Mesodermal cell (in vitro differentiated cells): ENCODE measurements around the gene INPP5A.

Source experiments
- H3K27ac ChIP-seq: 2 replicates; pipeline ENCODE4 v1.7.0; 2013; ENCODE audit warnings: mild to moderate bottlenecking, low read depth, low read length, moderate library complexity; ENCODE audit not compliant: severe bottlenecking
- H3K36me3 ChIP-seq: 2 replicates; pipeline ENCODE4 v1.7.1; 2013; ENCODE audit warnings: mild to moderate bottlenecking, low read length, moderate library complexity; ENCODE audit not compliant: control insufficient read depth, insufficient read depth
- H3K4me1 ChIP-seq: one replicate; pipeline ENCODE4 v1.7.1; 2013; ENCODE audit warnings: mild to moderate bottlenecking, low read length; ENCODE audit not compliant: insufficient read depth, control insufficient read depth, poor library complexity, severe bottlenecking
- H3K4me3 ChIP-seq: 2 replicates; pipeline ENCODE4 v1.7.0; 2013; ENCODE audit warnings: low read length, control low read depth, mild to moderate bottlenecking; ENCODE audit not compliant: insufficient read depth, poor library complexity, severe bottlenecking; ENCODE audit errors: extremely low read depth
- H3K9me3 ChIP-seq: 2 replicates; pipeline ENCODE4 v1.7.1; 2013; ENCODE audit warnings: mild to moderate bottlenecking, low read length, moderate library complexity; ENCODE audit not compliant: control insufficient read depth
- WGBS, 2 experiments: methylation state at CpG; one replicate each; pipeline ENCODE4 v1.1.5; 2013; ENCODE audit warnings: missing lambda C conversion rate in 2 of 2; ENCODE audit not compliant: insufficient coverage in 2 of 2; 5-methylcytosine and 5-hydroxymethylcytosine counted together

INPP5A gene

GRCh38 chr10:132730573-132730953, 193.0 kb downstream of the INPP5A start:
- H3K4me1 ChIP-seq = no peaks in the 10 kb centered on the region
- H3K36me3 ChIP-seq = peaks cover 9% of the 10 kb centered on the region
- 93 to 94% methylated on average over 15 of the region's 15 CpGs for WGBS, 2 experiments
- no peak overlapping the region for H3K27ac ChIP-seq
- no peaks in the 10 kb centered on the region for H3K9me3 ChIP-seq
- no peak overlapping the region for H3K4me3 ChIP-seq

GRCh38 chr10:132732518-132732917, 194.9 kb downstream of the INPP5A start:
- 93% methylated on average over 17 to 20 of the region's 20 CpGs for WGBS, 2 experiments
- no peak overlapping the region for H3K4me3 ChIP-seq
- peaks cover 3% of the 10 kb centered on the region for H3K36me3 ChIP-seq
- no peaks in the 10 kb centered on the region for H3K9me3 ChIP-seq
- H3K27ac ChIP-seq = no peak overlapping the region
- H3K4me1 ChIP-seq = no peaks in the 10 kb centered on the region

DNA sequence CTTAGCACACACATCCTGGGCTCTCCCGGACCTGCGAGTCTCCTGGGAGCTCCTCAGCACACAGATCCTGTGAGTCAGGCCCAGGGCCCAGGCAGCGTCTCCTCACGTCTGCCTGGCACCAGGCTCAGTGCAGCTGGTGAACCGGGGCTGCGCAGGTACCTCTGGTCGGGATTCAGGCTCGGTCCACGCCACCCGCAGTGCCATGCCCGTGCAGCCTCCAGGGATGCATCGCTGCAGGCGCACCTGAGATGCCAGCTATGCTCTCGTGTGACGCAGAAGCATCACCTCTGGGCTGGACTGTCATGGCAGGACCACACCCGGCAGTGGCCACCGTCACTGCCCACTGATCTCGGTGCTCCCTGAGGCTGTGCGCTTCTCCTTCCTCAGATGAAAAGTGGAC, 196.3 kb downstream of the INPP5A start:
- Histone ChIP-seq H3K36me3 (no peaks in the 10 kb centered on the region), H3K9me3 (no peaks in the 10 kb centered on the region), H3K27ac (no peak overlapping the region), H3K4me1 (no peaks in the 10 kb centered on the region), H3K4me3 (no peak overlapping the region)
- WGBS, 2 experiments = 93 to 97% methylated on average over 19 of the region's 19 CpGs

GRCh38 chr10:132735341-132735775, 197.8 kb downstream of the INPP5A start:
- Histone ChIP-seq H3K36me3 (no peaks in the 10 kb centered on the region), H3K9me3 (no peaks in the 10 kb centered on the region), H3K27ac (no peak overlapping the region), H3K4me1 (no peaks in the 10 kb centered on the region), H3K4me3 (no peak overlapping the region)
- 91 to 94% methylated on average over 16 to 17 of the region's 19 CpGs for whole genome bisulfite sequencing, 2 experiments

DNA sequence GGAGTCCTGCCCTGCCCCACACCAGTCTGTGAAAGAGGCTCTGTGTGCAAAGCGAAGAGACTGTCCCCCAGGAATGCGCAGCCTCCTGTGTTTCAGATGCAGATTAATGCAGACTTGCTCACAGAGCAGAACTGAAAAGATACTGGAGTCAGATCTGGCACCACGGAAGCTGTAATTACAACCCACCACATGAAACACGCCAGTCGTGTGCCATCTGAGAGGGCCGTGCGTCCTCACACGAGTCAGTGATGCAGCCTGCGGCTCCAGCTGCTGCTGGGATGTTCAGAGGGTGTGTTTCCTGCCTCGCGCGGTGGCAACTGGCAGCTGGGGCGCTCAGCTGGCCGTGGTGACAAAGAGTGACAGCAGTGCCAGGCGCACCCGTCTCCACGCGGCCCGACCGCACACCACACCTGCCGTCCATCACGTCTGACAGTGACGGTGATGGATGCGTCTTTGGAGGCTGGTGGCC, 198.4 kb downstream of the INPP5A start:
- H3K4me1 ChIP-seq = no peaks in the 10 kb centered on the region

DNA sequence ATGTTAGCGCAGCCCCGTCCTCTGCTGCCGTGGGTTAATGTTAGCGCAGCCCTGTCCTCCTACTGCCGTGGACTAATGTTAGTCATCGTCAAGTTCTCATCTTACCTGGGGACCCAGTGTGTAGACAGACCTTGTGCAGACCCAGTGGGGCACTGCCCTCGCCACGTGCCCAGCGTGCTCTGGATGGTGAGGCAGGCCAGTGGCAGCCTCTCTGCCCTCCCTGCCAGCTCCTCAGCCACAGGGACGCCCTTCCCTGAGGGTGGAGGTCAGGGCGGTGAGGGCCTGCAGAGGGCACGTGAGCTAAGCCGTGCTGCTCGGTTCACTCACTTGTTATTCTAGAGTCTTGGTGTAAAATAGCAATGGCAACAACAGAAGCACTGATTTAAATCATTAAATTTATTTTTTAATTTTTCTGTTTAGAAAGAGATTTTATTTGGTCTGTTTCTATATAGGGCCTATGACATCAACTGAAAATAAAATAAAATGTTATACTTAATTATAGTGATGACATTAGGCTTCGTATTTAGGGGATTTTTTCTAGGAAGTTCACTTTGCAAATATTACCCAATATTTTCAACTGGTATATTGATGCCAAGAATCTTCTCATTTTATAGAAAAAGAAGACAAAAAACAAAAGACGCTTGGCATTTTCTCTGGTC, 199.9 kb downstream of the INPP5A start:
- H3K36me3 ChIP-seq = peaks cover 4% of the 10 kb centered on the region
- no peaks in the 10 kb centered on the region for H3K9me3 ChIP-seq
- no peak overlapping the region for H3K27ac ChIP-seq
- H3K4me1 ChIP-seq = peaks cover 5% of the 10 kb centered on the region
- H3K4me3 ChIP-seq = no peak overlapping the region
- WGBS, 2 experiments = 87 to 96% methylated on average over 9 to 11 of the region's 16 CpGs

More for the DNA sequence above, 198.4 kb downstream of the INPP5A start:
- 94 to 96% methylated on average over 24 of the region's 24 CpGs for WGBS, 2 experiments
- no peak overlapping the region for H3K4me3 ChIP-seq
- H3K27ac ChIP-seq = no peak overlapping the region
- no peaks in the 10 kb centered on the region for H3K36me3 ChIP-seq
- H3K9me3 ChIP-seq = no peaks in the 10 kb centered on the region

DNA sequence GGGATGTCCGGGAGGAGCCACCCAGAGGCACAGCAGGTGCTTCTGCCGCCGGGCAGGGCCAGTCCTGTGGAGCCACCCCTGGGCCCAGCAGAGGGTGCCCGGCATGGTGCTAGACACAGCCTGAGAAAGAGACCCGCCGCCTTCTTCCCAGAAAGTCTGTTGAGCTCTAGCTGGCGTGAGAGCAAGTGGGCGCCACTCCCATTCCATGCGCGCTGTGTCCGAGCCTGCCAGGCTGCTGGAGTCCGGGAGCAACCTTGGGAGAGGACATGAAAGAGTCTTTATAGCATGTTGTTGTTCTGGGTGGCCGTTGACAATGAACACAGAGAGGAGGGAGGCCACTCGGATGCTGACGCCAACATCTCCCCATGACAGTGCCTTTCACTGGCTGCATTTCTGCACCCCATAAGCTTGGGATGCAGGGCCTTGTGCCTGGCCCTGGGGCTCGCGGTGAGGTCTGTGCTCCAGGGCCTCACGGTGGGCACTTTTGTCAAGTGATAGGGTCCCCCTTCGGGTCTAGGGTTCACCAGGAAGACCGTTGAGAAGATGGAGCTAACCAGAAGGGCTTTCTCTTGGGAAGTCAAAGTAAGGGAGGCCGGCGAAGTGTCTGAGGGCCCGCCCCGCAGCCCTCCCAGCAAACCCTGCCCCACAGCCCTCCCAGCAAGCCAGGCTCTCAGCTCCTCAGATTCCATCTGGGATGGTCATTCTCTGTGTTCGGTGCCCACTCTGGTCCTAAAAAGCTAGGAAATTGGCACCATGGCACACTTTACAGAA, 201.1 kb downstream of the INPP5A start:
- Histone ChIP-seq H3K9me3 (no peaks in the 10 kb centered on the region), H3K4me1 (peaks cover 13% of the 10 kb centered on the region), H3K27ac (no peak overlapping the region), H3K36me3 (peaks cover 4% of the 10 kb centered on the region), H3K4me3 (no peak overlapping the region)
- 93 to 95% methylated on average over 19 to 22 of the region's 25 CpGs for WGBS, 2 experiments

DNA sequence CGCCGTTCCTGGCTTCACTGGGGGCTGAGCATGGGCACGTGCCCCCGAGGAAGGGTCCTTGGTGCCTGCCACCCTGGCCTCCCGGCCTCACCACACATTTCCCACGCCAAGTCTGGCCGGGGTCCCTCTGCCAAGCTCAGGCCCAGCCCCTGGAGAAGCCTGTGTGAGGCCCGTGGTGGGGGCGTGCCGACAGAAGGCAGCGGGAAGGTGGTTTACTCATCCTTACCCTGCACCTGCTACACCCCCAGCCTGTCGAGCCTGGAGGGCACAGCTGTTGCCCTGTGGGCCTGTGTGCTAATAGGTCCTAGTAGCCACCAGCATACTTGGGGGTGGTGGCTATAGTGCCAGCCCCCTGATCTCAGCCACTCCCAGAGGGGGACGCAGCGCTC, 201.6 kb downstream of the INPP5A start:
- Histone ChIP-seq H3K36me3 (peaks cover 4% of the 10 kb centered on the region), H3K9me3 (no peaks in the 10 kb centered on the region), H3K4me3 (no peak overlapping the region), H3K4me1 (peaks cover 19% of the 10 kb centered on the region), H3K27ac (no peak overlapping the region)
- WGBS, 2 experiments = 97% methylated on average over 11 to 12 of the region's 14 CpGs

DNA sequence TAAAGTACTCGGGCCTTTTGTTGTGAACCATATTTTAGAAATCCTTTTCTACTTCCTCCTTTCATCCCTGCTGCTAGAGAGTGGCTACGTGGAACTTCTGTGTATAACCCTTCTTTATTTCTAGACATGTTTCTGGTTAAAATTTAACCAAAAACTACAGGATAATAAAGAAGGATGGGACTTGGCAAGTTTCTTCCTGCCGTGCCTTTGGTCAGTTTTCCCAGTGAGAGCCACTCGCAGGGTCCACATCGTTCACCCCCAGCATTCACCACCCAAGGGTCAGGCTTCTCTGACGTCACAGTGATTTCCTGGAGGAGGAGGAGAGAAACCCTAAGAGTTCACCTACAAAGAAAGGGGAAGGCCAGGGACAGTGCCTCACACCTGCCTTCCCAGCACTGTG, 203.0 kb downstream of the INPP5A start:
- Histone ChIP-seq H3K9me3 (no peaks in the 10 kb centered on the region), H3K36me3 (peaks cover 4% of the 10 kb centered on the region), H3K4me3 (no peak overlapping the region), H3K4me1 (peaks cover 26% of the 10 kb centered on the region), H3K27ac (no peak overlapping the region)
- 90 to 100% methylated on average over 1 to 2 of the region's 6 CpGs for WGBS, 2 experiments

DNA sequence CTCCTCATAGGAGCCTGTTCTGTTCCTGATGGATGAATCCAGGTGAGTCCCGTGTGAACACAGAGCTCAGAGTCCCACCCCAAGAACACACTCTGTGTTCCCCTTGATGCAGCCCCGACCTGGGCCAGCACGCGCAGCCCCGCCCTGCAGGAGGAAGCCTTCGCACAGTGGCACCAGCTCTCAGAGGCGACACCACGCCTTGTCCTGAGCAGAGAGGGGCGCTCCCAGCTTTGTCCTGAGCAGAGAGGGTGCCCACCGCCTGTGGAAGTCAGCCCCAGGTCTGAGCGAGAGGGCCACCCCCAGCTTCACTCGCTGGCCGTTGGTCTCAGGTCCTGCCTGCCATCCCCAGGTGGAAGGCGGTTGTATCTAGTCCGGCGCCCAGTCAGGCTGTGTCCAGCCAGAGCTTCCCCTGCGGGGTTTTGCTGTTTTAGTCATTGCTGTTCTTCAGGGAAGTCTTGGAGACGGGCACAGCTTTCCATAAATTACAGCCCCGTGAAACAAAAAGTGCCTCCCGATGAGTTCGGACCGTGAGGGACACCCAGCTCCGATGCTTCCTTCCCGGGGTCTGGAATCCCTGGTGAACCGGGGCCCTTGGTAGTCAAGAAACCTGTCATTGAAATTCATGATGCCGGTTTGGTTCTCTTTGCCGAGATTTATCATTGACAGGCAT, 204.7 kb downstream of the INPP5A start:
- H3K9me3 ChIP-seq = no peaks in the 10 kb centered on the region
- peaks cover 36% of the 10 kb centered on the region for H3K4me1 ChIP-seq
- 82 to 86% methylated on average over 26 to 27 of the region's 27 CpGs for WGBS, 2 experiments
- H3K36me3 ChIP-seq = peaks cover 4% of the 10 kb centered on the region
- H3K4me3 ChIP-seq = no peak overlapping the region
- no peak overlapping the region for H3K27ac ChIP-seq
